ENCODE measurements around the gene PKHD1. TPM values are rescaled to one million over a fixed set of nuclear protein-coding genes. Genes with fewer than 3 reads are reported as not detected.

PKHD1 gene
- total and polyA plus RNA-seq, 2 of the 8 experiments (the other 6 are each of a cell fraction or from before 2014, with no cell fraction given) = 0.06 to 0.09 TPM

- Histone ChIP-seq H3K9me3 (ENCODE audit: insufficient read depth in 2 of 2, low read depth in 1 of 2, low read length in 1 of 2) (no peaks in the 10 kb centered on the region), H2BK5ac (ENCODE audit: low read depth, low read length) (no peak overlapping the region), H3K36me3 (ENCODE audit: control insufficient read depth in 2 of 4, insufficient read depth in 4 of 4, low read length in 3 of 4) (no peaks in the 10 kb centered on the region), H3K23ac (ENCODE audit: insufficient read length) (no peak overlapping the region), H2AK5ac (ENCODE audit: low read depth, low read length) (no peak overlapping the region), H3K23me2 (ENCODE audit: low read depth, low read length) (no peaks in the 10 kb centered on the region; the same call in 1 of the 2 replicates), H4K8ac (ENCODE audit: extremely low read depth, insufficient read depth, low read length) (no peak overlapping the region), H3K79me2 (ENCODE audit: control insufficient read depth in 1 of 2, insufficient read depth in 2 of 2, low read length in 2 of 2) (no peaks in the 10 kb centered on the region), H3K9ac (replicated peaks in 1 of 4; ENCODE audit: extremely low read depth in 1 of 4, low read depth in 3 of 4, low read length in 3 of 4) (no peak overlapping the region), H3K27ac (ENCODE audit: low read depth, low read length) (no peak overlapping the region), H2AFZ (ENCODE audit: low read length) (no peak overlapping the region), H3K56ac (replicated peaks; ENCODE audit: insufficient read length, low read depth, low read length) (no peak overlapping the region), H3K79me1 (ENCODE audit: low read depth, low read length) (no peaks in the 10 kb centered on the region), H3K14ac (ENCODE audit: insufficient read length) (no peak overlapping the region), H4K91ac (replicated peaks; ENCODE audit: insufficient read length, low read length) (no peak overlapping the region), H2BK20ac (ENCODE audit: low read length) (no peak overlapping the region), H2BK120ac (replicated peaks; ENCODE audit: low read depth, low read length) (no peak overlapping the region), H2BK12ac (ENCODE audit: low read depth, low read length) (no peak overlapping the region), H3K4ac (replicated peaks; ENCODE audit: insufficient read length, low read depth, low read length) (no peak overlapping the region), H3K27me3 (replicated peaks in 1 of 4; ENCODE audit: control insufficient read depth in 3 of 4, extremely low read depth in 1 of 4, insufficient read depth in 3 of 4, low read length in 3 of 4) (no peaks in the 10 kb centered on the region), H4K5ac (ENCODE audit: insufficient read length, low read depth, low read length) (no peak overlapping the region), H4K20me1 (replicated peaks in 1 of 2; ENCODE audit: control insufficient read depth in 1 of 2, insufficient read depth in 2 of 2, low read length in 2 of 2) (no peaks in the 10 kb centered on the region), H3K4me1 (replicated peaks in 1 of 4; ENCODE audit: control insufficient read depth in 3 of 4, insufficient read depth in 4 of 4, low read length in 3 of 4) (peaks cover 0 to 11% (median 6%) of the 10 kb centered on the region in 4 experiments; a peak in 5 of 7 replicates), H3K4me3 (ENCODE audit: extremely low read depth in 1 of 4, insufficient read depth in 2 of 4, low read depth in 3 of 4, low read length in 4 of 4) (no peak overlapping the region), H2BK15ac (ENCODE audit: low read length) (no peak overlapping the region), H3K4me2 (ENCODE audit: insufficient read depth in 1 of 2, low read depth in 2 of 2, low read length in 2 of 2) (no peak overlapping the region), H3K18ac (ENCODE audit: extremely low read depth, low read length) (no peak overlapping the region)
- ChIA-PET CTCF (ENCODE audit: partially characterized antibody) (interaction anchor here (1.5 to 2.7 kb wide), 3 partner anchors 9 to 175 kb away, joined by 5 to 14 read pairs (median 9); no protein-coding TSS in a partner anchor), POLR2A (ENCODE audit: partially characterized antibody) (no interaction called here)
- DNase-seq (ENCODE audit: low read depth in 1 of 2, low spot score in 2 of 2) (no peak), FAIRE-seq (no peak)
- WGBS, 2 experiments (ENCODE audit: extremely low coverage in 1 of 2, insufficient coverage in 1 of 2, insufficient read length in 1 of 2, insufficient replicate concordance in 2 of 2, low coverage in 1 of 2, low lambda C conversion rate in 2 of 2, missing lambda C conversion rate in 1 of 2) = 82% methylated on average over 1 of the region's 1 CpG; no CpG with 5 or more reads in 1 of the 2 experiments
- no peak for TF ChIP-seq BACH1 (IDR thresholded peaks at IDR 0.05; ENCODE audit: low read length)
- no peak for TF ChIP-seq FOSL1 (IDR thresholded peaks at IDR 0.05; ENCODE audit: insufficient read depth, low read depth, low read length)
- no peak for TF ChIP-seq HDAC6 (IDR thresholded peaks at IDR 0.05; ENCODE audit: low read depth, low read length)
- no peak for TF ChIP-seq TBP (IDR thresholded peaks at IDR 0.05; ENCODE audit: low read depth, low read length)
- no peak for TF ChIP-seq ATF2 (IDR thresholded peaks at IDR 0.05; ENCODE audit: low read length)
- no peak for TF ChIP-seq TAF1 (IDR thresholded peaks at IDR 0.05; ENCODE audit: low read depth, low read length)
- no peak for TF ChIP-seq SP2 (IDR thresholded peaks at IDR 0.05; ENCODE audit: low read length)
These were observed 27.6 kb downstream of the PKHD1 start for GRCh38 chr6:52059821-52060220.

All from H1 (cell line).